SIG-M5 treated with dmso at 0.1 percent for 504 hours (cell line): ENCODE results near the gene HEATR1.
"Not testable (repeated sequence)": the region's sequence is repeated elsewhere in the genome, so short reads cannot be mapped to it uniquely, and the experiment has no call there.

ENCODE experiments used
- DNase-seq: peaks from one replicate; lab custom pipeline; 2025; ENCODE audit not compliant: unreplicated experiment; lab: John Stamatoyannopoulos, UW

HEATR1 gene

DNA sequence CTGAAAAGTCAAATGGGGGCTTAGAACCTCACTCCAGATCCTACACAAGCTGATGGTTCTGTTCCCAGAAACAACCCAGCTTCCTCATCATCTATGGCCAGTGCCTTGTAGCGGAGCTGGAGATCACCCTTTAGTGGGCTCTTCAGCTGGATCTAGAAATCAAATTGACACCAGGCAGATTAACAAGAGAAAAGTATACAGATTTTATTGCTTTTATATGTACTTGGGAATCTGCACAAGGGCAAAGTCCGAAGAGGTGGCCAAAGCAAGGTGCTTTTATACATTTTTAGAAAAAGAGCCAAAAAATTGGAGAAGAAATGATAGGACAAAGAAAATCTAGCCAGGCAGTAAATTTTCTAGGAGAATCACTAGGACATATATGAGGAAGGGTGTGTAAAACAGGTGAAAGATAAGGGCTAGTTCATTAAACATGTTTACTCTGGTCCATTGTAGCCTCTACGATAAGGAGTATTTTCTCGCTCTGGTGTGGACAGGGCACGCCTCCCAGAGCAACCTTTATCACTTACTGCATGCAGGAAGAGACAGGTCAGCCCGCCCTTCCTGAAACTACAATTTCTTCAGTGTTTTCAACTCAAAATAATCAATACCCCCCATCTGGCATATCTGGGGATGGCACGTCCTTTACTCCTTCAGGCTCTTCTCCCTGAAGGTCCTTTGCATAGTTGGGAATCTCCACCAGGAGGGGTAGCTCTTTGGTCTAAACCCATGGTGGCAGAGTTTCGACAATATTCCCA lies 94.5 kb downstream of the HEATR1 start:
- no peak for DNase-seq

DNA sequence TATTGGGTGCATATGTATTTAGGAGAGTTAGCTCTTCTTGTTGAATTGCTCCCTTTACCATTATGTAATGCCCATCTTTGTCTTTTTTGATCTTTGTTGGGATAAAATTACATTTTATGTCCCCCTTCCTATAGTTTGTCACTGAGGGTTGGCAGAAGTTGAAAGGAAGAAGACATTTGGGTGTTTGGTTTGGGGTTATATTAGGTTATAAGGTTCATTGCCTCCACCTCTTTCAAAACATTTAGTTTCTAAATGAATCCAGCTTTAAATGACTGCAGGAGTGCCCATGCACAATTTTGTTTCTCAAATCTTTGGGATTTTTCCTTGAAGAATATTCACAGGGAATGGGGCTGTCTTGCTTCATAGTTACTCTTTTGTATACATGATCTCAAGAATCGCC lies 95.1 kb downstream of the HEATR1 start:
- DNase-seq: no peak

DNA sequence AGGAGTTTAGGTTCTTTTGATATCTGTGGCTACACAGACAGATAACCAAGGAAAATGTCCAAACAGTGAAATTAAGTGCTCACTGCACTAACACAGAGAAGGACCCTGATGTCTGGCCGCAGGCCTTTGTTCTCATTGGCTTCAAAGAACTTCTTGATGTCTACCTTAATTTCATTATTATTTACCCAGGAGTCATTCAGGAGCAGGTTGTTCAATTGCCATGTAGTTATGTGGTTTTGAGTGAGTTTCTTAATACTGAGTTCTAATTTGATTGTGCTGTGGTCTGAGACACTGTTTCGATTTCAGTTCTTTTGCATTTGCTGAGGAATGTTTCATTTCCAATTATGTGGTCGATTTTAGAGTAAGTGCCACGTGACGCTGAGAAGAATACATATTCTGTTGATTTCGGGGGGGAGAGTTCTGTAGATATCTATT lies 95.7 kb downstream of the HEATR1 start:
- DNase-seq: no peak

DNA sequence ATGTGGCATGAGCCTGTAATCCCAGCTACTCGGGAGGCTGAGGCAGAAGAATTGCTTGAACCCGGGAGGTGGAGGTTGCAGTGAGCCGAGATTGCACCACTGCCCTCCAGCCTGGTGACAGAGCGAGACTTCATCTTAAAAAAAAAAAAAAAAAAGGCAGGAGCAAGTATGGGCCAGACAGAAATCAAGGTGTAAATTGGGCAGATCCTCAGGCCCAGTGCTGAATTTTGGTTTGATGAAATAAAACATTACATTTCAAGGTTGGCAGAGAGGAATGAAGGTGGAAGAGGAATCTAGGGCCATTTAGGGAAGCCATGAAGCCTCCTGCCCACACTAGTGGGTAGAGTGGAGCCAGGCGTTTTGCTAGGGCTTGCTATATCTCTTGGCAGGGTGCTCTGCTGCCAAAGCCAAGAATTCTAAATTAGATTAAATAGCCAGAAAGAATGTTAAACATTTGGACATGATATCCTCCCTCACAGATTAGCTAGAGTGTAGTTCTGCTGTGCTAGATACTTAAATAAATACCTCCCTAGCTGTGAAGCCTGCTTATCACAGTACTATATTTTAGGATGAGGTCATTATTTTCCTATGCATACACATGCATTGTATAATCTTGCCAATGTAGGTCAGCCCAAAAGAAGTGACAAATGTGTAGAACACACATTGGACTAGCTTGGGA lies 97.2 kb downstream of the HEATR1 start:
- no peak for DNase-seq

DNA sequence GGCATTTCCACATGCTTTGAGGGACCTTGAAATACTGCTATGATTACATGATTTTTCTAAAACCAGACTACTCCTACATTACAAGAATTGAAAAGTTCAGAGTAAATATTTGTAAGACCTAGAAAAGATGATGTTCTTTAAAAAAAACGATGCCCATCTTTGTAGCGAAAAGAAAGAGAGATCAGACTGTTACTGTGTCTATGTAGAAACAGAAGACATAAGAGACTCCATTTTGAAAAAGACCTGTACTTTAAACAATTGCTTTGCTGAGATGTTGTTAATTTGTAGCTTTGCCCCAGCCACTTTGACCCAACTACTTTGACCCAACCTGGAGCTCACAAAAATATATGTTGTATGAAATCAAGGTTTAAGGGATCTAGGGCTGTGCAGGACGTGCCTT lies 100.0 kb downstream of the HEATR1 start:
- not testable (repeated sequence) for DNase-seq

DNA sequence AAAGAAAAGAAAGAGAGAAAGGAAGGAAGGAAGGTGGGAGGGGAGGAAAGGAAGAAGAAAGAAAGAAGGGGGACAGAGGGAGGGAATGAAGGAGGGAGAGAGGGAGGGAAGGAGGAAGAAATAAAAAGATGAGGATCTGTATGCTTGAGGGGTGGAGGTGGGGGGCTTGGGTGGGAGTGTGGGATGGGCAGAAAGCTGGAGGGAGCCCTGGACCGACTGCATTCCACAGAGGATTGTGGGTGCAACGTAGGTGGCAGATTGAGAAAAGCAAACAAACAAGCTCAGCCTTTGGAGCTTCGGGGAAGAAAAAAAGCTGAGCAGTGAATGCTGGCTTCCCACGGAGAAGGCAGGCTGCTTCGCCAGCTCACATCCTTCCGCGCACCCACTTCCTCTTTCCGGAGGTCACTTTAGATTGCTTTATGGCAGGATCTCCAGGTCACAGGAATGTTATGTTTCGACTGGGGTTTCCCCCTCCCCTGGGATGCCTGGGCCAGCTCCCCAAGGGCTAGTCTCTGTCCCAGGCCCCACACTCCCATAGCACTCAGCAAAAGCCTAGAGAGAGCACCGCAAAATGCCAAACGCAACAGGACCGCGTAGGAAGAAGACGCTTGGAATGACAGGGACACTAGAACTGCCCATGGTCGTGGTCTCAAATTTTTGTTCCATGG lies 101.2 kb downstream of the HEATR1 start:
- DNase-seq: peak; percentile 80

DNA sequence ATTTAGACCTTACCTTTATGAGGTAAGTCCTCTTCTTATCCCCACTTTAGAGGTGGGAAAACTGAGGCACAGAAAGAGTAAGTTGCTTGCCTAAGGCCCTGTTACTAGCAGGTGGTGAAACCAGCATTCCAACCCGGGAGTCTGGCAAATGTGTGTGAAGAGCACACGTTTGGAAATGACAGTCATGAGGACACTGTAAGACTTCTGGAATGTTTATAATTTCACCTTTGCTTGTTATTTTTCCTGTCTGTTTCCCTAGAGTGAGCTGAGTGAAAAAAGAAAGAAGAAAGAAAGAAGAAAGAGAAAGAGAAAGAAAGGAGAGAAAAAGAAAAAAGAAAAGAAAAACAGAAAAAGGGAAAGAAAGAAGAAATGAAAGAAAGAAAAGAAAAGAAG lies 101.7 kb downstream of the HEATR1 start:
- no peak for DNase-seq

DNA sequence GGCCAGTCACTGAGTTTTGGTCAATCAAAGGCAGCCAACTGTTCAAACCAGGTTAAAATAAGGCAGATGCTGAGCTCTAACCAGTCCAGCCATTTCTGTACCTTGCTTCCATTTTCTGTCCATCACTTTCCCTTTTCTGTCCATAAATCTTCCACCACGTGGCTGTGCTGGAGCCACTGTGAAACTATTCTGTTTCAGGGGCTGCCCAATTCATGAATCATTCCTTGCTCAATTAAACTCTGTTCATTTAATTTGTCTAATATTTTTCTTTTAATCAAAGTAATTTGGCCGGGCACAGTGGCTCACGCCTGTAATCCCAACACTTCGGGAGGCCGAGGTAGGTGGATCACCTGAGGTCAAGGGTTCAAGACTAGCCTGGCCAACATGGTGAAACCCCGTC lies 103.2 kb downstream of the HEATR1 start:
- DNase-seq: no peak
